Measurements from ENCODE around the gene NOL3.

Gene NOL3

GRCh38 chr16:67155295-67156142 lies 14.8 kb upstream of the NOL3 start:
- DNase-seq, result peak; percentile 87

GRCh38 chr16:67156143-67156844 lies 14.0 kb upstream of the NOL3 start:
- no peak for DNase-seq

GRCh38 chr16:67157106-67157748 lies 13.1 kb upstream of the NOL3 start:
- DNase-seq, result no peak

GRCh38 chr16:67157892-67158635 lies 12.3 kb upstream of the NOL3 start:
- no peak for DNase-seq

- DNase-seq, result peak; percentile 90
Measured at GRCh38 chr16:67158637-67159600, 11.4 kb upstream of the NOL3 start.

- no peak for DNase-seq
Measured at GRCh38 chr16:67161595-67162058, 8.7 kb upstream of the NOL3 start.

- DNase-seq, result no peak
Measured at GRCh38 chr16:67162506-67163163, 7.7 kb upstream of the NOL3 start.

GRCh38 chr16:67163164-67163998 lies 7.0 kb upstream of the NOL3 start:
- peak; percentile 54 for DNase-seq

GRCh38 chr16:67163999-67164558 lies 6.3 kb upstream of the NOL3 start:
- DNase-seq, result peak; percentile 36

- DNase-seq, result no peak
Measured at GRCh38 chr16:67164599-67165061, 5.7 kb upstream of the NOL3 start, which contains the start of gene HSF4. Gene HSF4 (plus strand): TSS chr16:67164745. CDS start chr16:67164812, 67 bp downstream.

- peak; percentile 47 for DNase-seq
Measured at GRCh38 chr16:67165121-67166078, 4.9 kb upstream of the NOL3 start.

GRCh38 chr16:67166110-67166547 lies 4.2 kb upstream of the NOL3 start:
- DNase-seq, result no peak

- no peak for DNase-seq
Measured at GRCh38 chr16:67166598-67167168, 3.7 kb upstream of the NOL3 start.

GRCh38 chr16:67167588-67167987 lies 2.8 kb upstream of the NOL3 start:
- DNase-seq, result no peak

- DNase-seq, result no peak
Measured at GRCh38 chr16:67169011-67169451, 1.3 kb upstream of the NOL3 start.

GRCh38 chr16:67169642-67170167 lies 633 bp upstream of the NOL3 start:
- DNase-seq, result peak; percentile 77

- DNase-seq, result no peak
Measured at GRCh38 chr16:67170949-67171649, 761 bp downstream of the NOL3 start.

Measured in stimulated activated CD8-positive, alpha-beta memory T cell treated with anti-CD3 and anti-CD28 coated beads, Interleukin-4, amount 100 ng/mL, for 48 hours (primary cell).